ENCODE data around the gene SORCS2.

The SORCS2 gene

DNA sequence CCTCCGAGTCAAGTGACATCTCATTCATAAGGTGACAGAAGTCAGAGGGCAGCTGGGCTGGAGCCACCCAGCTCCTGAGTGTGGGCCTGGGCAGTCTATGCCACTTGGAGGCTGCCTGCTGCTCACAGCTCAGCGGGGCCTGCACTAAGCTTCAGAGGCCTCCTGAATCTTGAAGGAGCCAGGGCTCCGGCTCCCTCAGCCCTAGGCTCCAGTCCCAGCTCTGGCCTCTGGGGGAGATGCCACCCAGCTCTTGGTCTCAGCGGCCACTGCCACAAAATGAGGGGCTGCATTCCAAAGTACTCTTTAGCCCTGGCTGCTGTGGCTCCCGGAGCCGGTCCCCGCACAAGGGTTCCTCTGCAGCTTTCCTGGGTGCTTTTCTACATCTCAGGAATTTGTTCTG lies 275.1 kb downstream of the SORCS2 start:
- DNase-seq (ENCODE audit: low read depth, low spot score) = no peak

DNA sequence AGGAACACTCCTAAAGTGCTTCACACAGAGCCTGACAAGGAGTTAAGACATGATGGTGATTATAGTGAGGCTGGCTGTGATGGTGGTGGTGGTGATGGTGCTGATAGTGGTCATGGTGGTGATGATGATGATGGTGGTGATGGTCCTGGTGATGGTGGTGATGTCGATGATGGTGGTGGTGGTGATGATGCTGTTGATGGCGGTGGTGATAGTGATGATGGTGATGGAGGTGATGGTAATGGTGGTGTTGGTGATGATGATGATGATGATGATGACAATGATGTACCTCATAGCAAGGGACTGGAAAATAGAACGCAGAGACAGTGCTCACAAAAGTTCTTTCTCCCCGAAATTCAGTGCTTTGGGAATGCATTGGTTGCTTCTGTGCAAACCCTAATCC lies 276.7 kb downstream of the SORCS2 start:
- DNase-seq (ENCODE audit: low read depth, low spot score) = no peak

DNA sequence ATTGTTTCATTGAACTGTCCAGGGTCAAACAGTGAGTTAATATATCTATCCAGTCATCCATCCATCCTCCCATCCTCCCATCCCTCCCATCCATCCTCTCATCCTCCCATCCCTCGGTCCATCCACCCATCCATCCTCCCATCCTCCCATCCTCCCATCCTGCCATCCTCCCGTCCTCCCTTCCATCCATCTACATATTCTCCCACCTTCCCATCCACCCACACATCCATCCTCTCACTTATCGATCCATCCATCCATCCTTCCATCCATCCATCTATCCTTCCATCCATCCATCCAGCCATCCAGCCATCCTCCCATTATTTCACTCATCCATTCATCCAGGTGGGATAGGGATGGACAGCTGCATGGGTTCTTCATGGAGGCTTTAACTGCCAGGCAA lies 277.8 kb downstream of the SORCS2 start:
- DNase-seq (ENCODE audit: low read depth, low spot score) = no peak

DNA sequence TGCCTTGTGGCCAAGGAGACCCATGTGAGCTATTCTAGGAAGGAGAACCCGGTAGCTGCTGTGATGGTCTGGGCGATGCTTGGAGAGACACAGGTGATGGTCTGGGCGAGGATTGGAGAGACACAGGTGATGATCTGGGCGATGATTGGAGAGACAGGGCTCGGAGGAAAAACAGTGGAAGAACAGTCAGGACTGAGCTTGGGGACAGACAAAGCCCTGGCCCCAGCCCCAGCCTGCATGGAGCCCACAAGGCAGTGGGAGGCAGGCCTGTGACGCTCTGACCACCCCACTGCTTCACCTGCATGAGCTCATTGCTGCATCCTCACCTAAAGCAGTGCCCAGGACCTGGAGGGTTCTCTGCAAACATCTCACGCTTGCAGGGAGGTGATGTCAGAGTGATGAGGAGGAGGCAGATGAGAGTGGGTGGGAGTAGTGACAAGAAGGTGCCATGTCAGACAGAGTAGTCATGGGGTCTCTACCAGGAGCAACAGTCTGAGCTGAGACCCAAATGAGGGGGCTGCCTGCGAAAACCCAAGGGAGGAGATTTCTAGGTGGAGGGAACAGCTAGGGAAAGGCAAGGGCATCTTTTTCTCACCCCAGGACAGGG lies 278.3 kb downstream of the SORCS2 start:
- no peak for DNase-seq (ENCODE audit: low read depth, low spot score)

DNA sequence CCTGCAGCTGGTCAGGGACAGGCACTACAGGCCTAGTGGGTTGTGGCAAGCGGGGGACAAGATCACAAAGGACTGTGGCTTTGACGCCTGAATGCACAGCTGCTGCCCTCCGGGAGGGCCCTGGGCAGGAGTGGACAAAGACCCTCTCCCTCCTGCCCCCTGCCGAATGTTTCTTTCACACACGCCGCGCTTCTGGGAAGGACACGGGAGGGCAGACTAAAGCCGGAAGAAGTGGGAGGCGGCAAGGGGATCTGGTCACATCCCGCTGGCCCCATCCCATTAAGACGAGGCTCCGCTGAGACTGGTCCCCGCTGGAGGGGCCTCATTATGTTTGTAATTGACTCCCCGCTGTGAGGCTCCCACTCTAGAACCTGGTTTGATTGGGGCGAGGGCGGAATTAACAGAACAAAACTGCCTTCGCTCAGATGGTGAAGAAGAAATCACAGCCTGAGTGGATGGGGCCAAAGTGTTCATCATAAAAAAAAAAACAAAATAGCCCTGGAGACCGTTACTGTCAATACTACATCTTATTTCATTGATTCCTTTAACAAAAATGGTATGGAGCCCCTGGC lies 280.2 kb downstream of the SORCS2 start:
- no peak for DNase-seq (ENCODE audit: low read depth, low spot score)

DNA sequence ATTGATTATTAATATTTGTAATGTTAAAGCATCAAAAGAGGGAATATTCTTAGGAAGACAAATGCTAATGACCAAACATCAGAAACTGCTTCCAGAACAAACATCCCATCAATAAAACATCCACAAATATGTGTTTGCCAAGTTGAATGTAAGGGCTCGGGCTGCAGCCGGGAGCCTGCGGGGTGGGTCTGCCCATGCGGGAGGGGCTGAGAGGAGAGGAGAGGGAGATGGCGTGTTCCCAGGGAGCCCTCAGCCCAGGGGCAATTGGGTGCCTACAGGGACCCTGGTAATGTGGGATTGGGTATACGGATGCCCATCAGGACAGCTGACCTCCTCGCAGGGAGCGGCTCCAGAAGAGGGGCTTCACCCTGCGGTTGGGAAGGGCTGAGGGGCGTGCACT lies 280.7 kb downstream of the SORCS2 start:
- no peak for DNase-seq (ENCODE audit: low read depth, low spot score)

DNA sequence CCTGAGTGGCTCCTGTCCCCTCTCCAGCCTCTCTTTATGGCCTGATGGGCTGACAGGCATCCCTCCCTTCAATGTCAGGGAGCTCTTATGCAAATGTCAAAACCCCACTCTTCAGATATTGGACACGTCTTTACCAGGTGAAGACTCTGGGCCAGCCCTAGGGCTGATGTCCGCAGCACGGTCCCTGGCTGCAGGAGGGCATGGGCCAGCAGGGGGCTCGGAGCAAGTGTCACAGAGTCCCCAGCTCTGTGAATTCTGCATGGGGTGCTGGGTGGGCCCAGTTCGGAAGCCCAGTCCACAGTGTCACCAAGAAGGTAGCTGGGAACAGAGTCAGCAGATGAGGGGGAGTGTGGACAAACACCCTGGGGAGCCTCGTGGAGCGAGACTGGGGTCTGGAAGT lies 282.0 kb downstream of the SORCS2 start:
- DNase-seq (ENCODE audit: low read depth, low spot score) = no peak

DNA sequence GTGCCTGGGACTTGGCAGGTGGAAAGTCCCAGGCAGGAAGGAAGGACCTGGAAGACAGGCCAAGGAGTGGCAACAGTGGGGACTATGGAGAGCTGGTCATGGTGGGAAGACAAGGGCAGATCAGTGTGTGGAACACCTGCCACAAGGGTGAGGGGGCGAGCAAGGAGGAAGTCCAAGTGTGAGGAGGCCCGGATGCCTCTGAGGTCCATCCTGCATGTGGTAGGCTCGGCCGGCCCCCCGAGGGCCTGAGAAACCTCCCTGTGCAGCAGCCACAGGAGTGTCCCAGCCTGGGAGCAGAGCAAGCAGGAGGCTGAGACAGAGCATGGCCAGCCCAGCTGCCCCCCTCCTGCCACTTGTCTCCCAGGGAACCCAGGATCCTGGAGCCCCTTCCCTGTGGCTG lies 282.9 kb downstream of the SORCS2 start:
- DNase-seq (ENCODE audit: low read depth, low spot score) = no peak

DNA sequence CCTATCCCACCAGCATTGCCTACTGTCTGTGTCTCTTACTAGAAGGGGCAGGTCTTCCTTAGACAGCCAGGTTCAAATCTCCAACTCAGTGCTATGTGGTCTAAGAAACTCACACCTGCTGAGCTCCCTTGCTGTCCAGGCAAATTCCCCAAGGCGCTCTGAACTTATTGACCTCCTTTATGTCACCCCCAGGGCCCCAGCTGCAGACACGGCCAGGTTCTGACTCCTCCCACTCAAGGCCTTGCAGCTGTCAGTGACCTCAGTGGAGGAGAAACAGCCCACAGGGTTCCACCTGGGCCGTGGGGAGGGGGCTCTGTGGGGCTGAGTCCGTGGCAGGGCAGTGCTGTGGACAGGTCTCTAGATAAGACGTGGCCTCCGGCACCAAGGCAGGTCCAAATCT lies 284.5 kb downstream of the SORCS2 start:
- DNase-seq (ENCODE audit: low read depth, low spot score) = no peak

DNA sequence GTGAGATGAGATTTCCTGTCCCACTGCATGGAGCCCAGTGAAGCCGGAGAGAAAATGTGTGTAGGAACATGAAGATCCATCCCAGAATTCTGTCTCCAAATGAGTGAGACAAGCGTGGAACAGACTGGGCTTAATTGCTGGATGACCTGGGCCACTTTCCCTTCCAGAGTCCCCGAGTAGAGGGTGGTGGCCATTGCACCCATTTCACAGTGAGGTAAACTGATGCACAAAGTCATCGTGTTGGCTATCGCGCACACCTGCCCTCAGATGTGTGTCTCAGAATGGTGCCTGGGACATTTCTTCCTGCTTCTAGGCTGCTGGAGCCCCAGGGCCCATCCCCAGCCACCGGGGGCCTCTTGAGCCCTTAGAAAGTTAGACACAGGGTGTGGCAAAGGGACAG lies 285.4 kb downstream of the SORCS2 start:
- no peak for DNase-seq (ENCODE audit: low read depth, low spot score)

DNA sequence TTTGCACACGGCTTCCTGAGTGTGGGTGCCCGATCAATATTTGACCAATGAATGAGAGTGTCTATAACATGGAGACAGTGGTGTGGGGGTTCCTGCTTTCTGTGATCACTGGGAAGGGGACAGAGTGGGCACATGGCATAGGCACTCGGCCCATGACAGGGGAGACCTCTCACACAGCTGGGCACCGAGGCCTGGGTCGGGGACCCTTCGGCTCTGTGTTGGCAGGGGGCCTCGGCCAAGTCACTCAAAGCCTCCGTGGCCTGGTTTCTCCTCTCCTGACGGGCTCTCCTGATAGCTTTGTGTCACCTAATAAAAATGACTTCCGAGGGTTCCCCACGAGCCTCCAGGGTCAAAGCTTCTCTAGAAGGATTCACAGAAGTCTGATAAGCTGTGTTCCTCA lies 286.3 kb downstream of the SORCS2 start:
- DNase-seq (ENCODE audit: low read depth, low spot score) = no peak

DNA sequence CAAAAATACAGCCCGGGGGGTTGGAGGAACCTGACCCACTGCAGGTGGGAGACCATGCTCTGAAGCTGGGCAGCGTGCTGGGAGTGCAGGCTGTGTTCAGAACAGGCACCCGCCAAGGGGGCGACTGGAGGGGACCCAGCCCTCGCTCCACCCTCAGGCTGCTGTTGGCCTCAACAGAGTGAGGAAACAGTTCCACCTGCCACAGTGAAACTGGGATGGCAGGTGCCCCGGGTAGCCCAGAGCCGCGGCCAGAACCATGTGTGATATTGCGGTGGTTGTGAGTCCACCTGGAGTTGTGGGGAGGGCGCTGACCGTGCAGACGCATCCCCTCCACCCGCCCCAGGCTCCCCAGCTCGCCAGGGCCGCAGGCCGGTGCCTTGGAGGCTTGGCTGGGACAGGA lies 288.1 kb downstream of the SORCS2 start:
- DNase-seq (ENCODE audit: low read depth, low spot score) = no peak

DNA sequence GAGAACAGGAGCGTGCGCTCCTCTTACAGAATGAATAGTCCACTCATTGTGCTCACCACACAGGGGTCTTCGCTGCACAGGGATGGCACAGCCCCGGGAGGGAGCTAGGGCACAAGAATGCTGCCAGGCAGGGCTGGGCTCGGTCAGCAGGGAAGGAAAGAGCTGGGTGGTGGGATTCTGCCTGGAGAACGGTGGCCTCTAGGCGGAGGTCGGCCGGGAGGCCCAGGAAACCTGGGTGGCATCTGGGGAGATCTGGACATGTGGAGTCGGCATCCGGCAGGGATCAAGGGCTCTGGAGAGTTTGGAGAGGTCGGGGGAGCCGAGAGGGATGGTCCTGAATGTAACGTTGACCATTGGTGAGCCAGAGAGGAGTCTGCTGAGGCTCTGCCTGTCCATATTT lies 288.9 kb downstream of the SORCS2 start:
- no peak for DNase-seq (ENCODE audit: low read depth, low spot score)

DNA sequence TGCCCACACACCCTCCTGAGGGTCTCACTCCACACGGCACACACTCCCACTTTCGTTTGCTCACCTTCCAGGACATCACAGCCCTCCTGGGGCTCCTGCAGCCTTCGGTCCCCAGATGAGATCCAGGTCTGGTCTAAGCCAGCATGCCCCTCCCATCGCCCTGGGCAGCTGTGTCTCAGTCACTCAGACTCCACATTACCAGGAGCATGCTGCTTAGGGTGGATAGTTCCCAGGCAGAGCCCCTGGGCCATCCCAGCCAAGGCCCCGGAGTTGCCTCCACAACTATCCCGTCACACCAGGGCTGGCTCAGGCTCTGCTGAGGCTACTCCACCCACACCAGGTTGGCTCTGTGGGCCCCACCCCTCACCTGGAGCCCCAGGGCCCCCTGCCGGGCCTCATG lies 292.8 kb downstream of the SORCS2 start:
- no peak for DNase-seq (ENCODE audit: low read depth, low spot score)

DNA sequence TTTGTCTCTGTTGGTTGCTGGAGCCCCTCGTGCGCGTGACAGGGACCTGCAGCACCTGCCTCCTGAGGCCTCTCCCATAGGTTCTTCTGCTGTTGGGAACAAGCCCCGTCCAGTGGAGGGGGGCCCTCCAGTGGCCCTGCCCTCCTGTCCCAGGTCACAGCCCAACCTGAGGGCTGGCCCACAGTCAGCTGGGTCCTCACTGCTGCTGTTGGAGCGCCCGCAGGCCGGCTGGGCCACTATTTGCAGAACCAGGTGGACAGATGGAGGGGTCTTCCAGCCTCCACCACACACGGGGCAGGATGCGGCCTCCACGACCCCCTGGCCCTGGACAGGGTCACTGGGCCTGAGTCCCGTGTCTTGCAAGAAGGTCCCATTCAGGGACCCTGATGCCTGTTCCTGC lies 293.8 kb downstream of the SORCS2 start:
- no peak for DNase-seq (ENCODE audit: low read depth, low spot score)

DNA sequence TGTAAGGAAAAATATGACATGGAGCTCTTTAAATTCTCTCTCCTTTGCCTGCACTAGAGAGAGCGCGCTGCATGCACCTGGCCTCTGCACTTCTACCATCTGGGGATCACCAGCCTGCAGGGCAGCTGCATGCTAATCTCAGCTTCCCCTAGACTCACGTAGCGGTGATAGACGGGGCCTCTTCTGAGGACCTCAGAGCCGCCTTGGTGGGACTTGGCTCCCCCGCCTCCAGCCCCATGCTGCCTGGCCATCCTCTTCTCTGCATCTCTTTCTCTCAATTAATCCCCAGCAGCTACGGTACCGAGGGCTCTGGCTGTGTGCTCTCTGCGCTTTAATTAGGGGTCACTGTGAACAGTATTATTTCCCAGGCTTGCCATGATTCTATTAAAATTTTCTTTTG lies 295.2 kb downstream of the SORCS2 start:
- DNase-seq (ENCODE audit: low read depth, low spot score) = no peak

DNA sequence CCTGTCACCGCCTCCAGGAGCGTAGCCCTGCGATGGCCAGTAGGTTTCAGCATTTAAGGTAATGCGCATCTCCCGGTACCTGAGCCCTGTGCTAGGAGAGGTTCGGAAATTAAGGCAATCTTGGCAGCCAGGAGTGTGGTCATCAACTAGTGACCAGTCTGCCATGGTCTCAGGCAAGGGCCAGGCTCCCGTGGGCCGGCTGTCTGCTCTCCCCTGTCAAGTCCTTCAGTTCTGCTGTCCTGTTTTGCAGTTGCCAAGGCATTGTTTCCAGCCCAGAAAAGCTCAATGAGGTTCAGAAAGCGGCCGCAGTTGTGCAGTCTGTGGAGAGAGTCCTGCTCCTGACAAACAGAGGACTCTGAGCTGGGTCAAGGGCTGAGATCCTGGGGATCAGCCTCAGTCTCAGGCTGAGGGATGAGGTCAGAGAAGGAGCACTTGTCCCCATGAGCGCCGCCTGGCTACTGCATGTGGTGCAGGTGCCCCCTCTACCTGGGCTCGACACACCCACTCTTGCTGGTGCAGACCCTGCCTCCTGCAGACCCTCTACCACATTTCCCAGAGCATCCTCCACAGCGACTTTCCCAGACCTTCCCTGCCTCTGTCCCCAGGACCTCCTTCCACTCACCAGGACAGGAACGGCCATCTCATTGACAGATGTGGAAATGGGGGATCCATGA lies 295.8 kb downstream of the SORCS2 start:
- DNase-seq (ENCODE audit: low read depth, low spot score) = no peak

DNA sequence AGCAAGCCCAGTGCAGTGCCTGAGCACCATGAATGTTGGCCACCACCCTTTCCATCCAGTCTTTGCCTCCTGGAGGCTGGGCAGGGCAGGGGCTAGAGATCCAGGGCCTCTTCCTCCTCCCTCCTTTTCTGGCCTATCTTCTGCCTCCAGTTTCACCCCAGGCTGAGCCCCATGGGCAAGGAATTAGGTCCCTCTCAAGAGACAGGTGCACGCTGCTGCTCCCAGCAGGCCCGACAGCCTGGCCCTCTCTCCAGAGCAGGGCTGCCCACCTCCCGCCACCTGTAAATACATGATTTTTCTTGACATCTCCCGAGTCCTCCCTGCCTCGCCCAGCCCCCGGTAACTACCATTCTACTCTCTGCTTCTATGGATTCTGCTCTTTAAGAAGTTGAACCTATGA lies 299.6 kb downstream of the SORCS2 start:
- DNase-seq (ENCODE audit: low read depth, low spot score) = no peak

DNA sequence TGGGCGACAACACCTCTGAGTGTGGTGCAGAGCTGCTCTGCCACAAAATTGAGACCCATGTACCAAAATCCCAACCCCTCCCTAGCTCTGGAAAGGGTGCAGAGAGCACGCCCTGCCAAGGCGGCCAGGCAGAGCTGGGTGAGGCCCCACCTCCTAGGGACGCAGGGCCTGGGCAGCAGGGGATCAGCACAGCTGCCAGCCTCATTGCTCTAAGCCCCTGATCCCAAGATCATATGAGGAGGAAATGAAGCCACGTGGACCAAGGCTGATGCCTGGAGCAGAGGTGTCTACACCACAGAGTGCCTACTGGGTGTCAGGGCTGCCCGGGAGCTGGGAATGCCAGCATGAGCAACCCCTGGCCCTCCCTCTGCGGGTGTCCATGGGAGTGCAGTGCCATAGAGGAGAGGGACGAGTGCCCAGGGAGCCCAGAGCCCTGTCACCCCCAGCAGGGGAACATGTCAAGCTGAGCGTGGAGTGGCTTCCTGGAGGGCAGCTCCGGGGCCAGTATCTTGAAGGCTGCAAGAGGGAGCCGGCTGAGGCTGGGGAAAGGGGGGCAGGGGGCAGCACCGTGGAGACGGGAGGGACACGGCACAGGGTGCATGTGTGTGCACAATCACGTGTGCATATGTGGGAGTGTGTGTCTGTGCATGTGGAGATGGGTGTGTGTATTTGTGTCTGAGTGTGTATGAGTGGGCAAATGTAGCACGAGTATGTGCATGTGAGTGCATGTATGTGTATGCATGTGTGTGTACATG lies 306.3 kb downstream of the SORCS2 start:
- DNase-seq (ENCODE audit: low read depth, low spot score) = no peak

DNA sequence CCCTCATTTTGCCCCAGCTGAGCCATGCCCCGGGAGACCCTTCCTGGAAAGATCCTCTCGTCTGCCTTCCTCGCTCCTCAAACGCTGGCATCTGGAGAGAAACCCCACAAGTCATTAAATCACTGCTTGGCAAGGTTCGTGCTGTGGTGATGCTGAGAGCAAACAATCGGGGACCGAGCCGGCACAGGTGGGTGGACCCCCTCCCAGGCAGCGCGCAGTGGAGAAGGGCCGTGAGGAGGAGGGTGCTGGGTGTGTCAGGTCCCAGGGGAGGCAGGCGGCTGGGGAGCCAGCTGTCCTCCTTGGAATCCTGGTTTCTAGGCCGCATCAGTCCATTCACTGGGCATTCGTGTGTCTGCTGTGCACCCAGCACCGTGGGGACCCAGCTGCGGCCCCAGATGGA lies 307.3 kb downstream of the SORCS2 start:
- no peak for DNase-seq (ENCODE audit: low read depth, low spot score)

DNA sequence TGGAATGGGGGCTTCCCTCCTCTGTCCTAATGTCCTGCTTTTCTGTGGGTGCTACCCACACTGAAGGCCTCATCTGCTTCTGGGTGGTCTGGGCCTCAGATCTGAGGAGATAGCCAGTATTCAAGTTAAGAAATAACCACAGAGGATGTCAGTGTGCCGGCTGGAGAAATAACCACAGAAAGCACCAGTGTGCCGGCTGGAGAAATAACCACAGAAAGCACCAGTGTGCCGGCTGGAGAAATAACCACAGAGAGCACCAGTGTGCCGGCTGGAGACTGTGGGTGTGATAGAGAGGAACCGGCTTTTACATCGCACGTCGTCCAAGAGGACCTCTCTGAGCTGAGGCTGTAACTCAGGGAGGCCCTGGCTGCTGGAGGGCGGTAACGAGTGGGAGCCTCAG lies 308.1 kb downstream of the SORCS2 start:
- DNase-seq (ENCODE audit: low read depth, low spot score) = no peak

DNA sequence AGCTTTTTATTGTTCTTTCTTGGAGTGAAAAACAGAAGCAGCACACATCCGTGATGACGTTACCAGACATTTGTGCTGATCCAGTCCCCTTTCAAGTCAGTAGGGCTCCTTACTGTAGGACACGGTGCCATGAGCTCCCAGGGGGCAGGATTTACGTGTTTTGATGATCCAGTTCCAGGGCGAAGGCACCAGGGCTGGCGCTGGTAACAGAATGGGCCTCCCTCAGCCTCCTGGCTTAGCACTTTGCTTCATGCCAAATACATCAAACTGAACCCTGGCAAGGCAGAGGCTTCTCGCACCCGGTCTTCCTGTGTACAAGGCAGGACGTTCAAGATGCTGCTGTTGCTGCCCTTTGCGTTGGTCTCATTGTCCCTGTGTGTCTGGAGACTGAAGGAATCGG lies 309.0 kb downstream of the SORCS2 start:
- no peak for DNase-seq (ENCODE audit: low read depth, low spot score)

DNA sequence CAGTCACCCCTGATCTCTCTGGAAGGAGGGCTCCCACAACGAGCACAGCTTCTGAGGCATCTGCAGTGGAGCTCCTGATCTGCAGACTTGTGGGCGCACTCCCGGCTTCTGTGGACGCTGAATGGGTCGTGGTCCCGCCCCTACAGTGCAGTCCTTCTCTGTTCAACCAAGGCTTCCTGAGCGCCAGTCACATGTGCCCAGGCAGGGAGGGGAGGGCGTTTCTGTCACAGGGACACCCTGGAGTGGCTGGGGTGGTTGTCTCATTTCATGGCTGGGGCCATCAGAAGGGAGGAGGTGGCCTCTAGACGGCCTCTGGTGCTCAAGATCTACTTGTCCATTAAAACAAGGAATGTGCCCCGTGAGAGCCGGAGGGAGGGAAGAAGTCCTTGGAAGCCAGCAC lies 309.5 kb downstream of the SORCS2 start:
- no peak for DNase-seq (ENCODE audit: low read depth, low spot score)
